ENCODE data around the gene LCORL. TPM values are rescaled to one million over a fixed set of nuclear protein-coding genes. Genes with fewer than 3 reads are reported as not detected.

Gene LCORL
- total and polyA plus RNA-seq, 9 of the 15 experiments (the other 6 are each of a cell fraction or from before 2014, with no cell fraction given), result 3.1 to 24.5 (median 11.1) TPM

DNA sequence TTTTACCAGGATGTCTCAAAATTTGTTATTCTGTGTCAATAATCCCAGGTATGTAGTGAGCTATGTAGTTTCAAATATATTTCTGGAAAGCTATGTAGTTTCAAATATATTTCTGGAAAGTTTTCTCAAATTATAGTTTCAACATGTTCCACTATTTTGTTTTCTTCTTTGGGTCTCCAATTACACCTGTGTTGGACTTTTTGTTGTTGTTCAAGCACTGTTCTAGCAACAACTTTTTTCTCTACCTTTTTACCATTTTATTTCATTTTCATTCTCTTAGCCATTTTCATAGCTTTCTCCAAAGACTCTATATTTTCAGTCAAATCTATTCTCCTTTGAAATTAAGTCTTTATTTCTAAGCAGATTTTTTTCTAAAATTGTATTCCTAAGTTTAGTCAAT is 88.4 kb downstream of the LCORL start (continued):
- TF ChIP-seq, protein P1, sequence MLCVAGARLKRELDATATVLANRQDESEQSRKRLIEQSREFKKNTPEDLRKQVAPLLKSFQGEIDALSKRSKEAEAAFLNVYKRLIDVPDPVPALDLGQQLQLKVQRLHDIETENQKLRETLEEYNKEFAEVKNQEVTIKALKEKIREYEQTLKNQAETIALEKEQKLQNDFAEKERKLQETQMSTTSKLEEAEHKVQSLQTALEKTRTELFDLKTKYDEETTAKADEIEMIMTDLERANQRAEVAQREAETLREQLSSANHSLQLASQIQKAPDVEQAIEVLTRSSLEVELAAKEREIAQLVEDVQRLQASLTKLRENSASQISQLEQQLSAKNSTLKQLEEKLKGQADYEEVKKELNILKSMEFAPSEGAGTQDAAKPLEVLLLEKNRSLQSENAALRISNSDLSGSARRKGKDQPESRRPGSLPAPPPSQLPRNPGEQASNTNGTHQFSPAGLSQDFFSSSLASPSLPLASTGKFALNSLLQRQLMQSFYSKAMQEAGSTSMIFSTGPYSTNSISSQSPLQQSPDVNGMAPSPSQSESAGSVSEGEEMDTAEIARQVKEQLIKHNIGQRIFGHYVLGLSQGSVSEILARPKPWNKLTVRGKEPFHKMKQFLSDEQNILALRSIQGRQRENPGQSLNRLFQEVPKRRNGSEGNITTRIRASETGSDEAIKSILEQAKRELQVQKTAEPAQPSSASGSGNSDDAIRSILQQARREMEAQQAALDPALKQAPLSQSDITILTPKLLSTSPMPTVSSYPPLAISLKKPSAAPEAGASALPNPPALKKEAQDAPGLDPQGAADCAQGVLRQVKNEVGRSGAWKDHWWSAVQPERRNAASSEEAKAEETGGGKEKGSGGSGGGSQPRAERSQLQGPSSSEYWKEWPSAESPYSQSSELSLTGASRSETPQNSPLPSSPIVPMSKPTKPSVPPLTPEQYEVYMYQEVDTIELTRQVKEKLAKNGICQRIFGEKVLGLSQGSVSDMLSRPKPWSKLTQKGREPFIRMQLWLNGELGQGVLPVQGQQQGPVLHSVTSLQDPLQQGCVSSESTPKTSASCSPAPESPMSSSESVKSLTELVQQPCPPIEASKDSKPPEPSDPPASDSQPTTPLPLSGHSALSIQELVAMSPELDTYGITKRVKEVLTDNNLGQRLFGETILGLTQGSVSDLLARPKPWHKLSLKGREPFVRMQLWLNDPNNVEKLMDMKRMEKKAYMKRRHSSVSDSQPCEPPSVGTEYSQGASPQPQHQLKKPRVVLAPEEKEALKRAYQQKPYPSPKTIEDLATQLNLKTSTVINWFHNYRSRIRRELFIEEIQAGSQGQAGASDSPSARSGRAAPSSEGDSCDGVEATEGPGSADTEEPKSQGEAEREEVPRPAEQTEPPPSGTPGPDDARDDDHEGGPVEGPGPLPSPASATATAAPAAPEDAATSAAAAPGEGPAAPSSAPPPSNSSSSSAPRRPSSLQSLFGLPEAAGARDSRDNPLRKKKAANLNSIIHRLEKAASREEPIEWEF (CRISPR knock-in tag; IDR thresholded peaks at IDR 0.05), result no peak
- TF ChIP-seq SFPQ (IDR thresholded peaks at IDR 0.05; ENCODE audit: low read depth, low read length) (no peak), HDAC8 (tag; IDR thresholded peaks at IDR 0.05) (no peak), ZBTB17 (CRISPR knock-in tag; IDR thresholded peaks at IDR 0.05) (no peak), CEBPB (tag; IDR thresholded peaks at IDR 0.05) (no peak), NCOA4 (IDR thresholded peaks at IDR 0.05; ENCODE audit: partially characterized antibody) (no peak), DNMT1 (IDR thresholded peaks at IDR 0.05) (no peak)

Measured in K562 (cell line).